HepG2 (cell line): ENCODE data around the gene ATP8B4. TPM values are rescaled to one million over a fixed set of nuclear protein-coding genes. Genes with fewer than 3 reads are reported as not detected.

ENCODE experiments used
- ARID4A ChIP-seq: sonication (generic); formaldehyde crosslinking; IDR thresholded peaks from 2 replicates; pipeline ENCODE4 v1.5.0; 2020; ENCODE audit warnings: mild to moderate bottlenecking, missing genetic modification reagents, borderline replicate concordance
- GATA4 ChIP-seq: sonication (generic); IDR thresholded peaks from 2 replicates; pipeline ENCODE4 v1.6.1; 2016; ENCODE audit warnings: antibody characterized with exemption, low read depth, borderline replicate concordance
- NFIB ChIP-seq: sonication (generic); formaldehyde crosslinking; IDR thresholded peaks from 2 replicates; pipeline ENCODE4 v1.9.0; 2021; ENCODE audit warnings: missing genetic modification reagents, mild to moderate bottlenecking, borderline replicate concordance
- ZBTB38 ChIP-seq: sonication (generic); formaldehyde crosslinking; IDR thresholded peaks from 2 replicates; pipeline ENCODE4 v1.5.1; 2020; ENCODE audit warnings: mild to moderate bottlenecking, missing genetic modification reagents
- ZNF558 ChIP-seq: sonication (generic); formaldehyde crosslinking; IDR thresholded peaks from 2 replicates; pipeline ENCODE4 v1.9.0; 2022; ENCODE audit warnings: mild to moderate bottlenecking, missing genetic modification reagents, borderline replicate concordance
- ZNF605 ChIP-seq: sonication (generic); formaldehyde crosslinking; IDR thresholded peaks from 2 replicates; pipeline ENCODE4 v1.8.0; 2022; ENCODE audit warnings: mild to moderate bottlenecking, missing genetic modification reagents
- ZNF724P ChIP-seq: sonication (generic); formaldehyde crosslinking; IDR thresholded peaks from 2 replicates; pipeline ENCODE4 v1.8.0; 2022; ENCODE audit warnings: missing genetic modification reagents, borderline replicate concordance
- ZUFSP ChIP-seq: sonication (generic); formaldehyde crosslinking; IDR thresholded peaks from 2 replicates; pipeline ENCODE4 v1.9.0; 2021; ENCODE audit warnings: missing genetic modification reagents, mild to moderate bottlenecking, borderline replicate concordance
- polyA plus RNA-seq, 8 experiments: library from polyadenylated mRNA; depleted of rRNA in 3 of 8; stranded (reverse) in 7 of 8; unstranded in 1 of 8; fragments of >200 nt; fragmentation: Illumina TruSeq in 4 of 8; extraction: Trizol in 4 of 8; gene quantifications; 2 replicates each; pipeline versions ENCODE4 v1.2.1 to v1.2.3, GENCODE V29; 2011 to 2016; ENCODE audit warnings: low read depth in 4 of 8, missing spikeins in 1 of 8, mixed read lengths in 1 of 8; ENCODE audit not compliant: insufficient read depth in 1 of 8
- total RNA-seq, 5 experiments: library from RNA; depleted of rRNA; stranded (reverse); fragments of >200 nt; fragmentation: Illumina TruSeq; extraction: Trizol; gene quantifications; 2 replicates each; pipeline ENCODE4 v1.2.3, GENCODE V29; 2016; ENCODE audit warnings: low read depth in 1 of 5
- TF ChIP-seq, protein P1 (sequence below): sonication (generic); formaldehyde crosslinking; IDR thresholded peaks from 2 replicates; pipeline ENCODE4 v1.5.1; 2020; ENCODE audit warnings: mild to moderate bottlenecking, missing genetic modification reagents, borderline replicate concordance

The ATP8B4 gene
- total and polyA plus RNA-seq, 2 of the 13 experiments (the other 11 are each of a cell fraction or from before 2014, with no cell fraction given), result 0.24 to 0.69 TPM

DNA sequence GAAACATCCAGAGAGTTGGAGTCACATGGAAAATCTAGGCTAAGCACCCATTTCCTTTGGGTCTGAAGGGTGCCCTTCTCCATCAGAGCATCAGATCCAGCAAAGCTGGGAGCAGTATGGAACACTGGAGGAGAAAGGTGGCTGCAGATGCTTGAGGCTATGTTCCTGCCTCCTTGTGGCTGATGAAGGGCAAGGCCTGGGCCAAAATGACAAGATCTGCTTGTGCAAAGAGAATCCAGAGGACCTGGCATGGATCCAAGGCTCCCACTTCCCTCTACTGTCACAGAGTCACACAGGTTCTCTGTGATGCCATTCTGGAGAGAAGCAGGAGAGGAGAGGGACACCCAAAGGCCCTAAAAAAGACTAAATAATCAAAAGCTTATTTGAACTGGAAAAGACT, 9.2 kb upstream of the ATP8B4 start (continued):
- TF ChIP-seq, protein P1, sequence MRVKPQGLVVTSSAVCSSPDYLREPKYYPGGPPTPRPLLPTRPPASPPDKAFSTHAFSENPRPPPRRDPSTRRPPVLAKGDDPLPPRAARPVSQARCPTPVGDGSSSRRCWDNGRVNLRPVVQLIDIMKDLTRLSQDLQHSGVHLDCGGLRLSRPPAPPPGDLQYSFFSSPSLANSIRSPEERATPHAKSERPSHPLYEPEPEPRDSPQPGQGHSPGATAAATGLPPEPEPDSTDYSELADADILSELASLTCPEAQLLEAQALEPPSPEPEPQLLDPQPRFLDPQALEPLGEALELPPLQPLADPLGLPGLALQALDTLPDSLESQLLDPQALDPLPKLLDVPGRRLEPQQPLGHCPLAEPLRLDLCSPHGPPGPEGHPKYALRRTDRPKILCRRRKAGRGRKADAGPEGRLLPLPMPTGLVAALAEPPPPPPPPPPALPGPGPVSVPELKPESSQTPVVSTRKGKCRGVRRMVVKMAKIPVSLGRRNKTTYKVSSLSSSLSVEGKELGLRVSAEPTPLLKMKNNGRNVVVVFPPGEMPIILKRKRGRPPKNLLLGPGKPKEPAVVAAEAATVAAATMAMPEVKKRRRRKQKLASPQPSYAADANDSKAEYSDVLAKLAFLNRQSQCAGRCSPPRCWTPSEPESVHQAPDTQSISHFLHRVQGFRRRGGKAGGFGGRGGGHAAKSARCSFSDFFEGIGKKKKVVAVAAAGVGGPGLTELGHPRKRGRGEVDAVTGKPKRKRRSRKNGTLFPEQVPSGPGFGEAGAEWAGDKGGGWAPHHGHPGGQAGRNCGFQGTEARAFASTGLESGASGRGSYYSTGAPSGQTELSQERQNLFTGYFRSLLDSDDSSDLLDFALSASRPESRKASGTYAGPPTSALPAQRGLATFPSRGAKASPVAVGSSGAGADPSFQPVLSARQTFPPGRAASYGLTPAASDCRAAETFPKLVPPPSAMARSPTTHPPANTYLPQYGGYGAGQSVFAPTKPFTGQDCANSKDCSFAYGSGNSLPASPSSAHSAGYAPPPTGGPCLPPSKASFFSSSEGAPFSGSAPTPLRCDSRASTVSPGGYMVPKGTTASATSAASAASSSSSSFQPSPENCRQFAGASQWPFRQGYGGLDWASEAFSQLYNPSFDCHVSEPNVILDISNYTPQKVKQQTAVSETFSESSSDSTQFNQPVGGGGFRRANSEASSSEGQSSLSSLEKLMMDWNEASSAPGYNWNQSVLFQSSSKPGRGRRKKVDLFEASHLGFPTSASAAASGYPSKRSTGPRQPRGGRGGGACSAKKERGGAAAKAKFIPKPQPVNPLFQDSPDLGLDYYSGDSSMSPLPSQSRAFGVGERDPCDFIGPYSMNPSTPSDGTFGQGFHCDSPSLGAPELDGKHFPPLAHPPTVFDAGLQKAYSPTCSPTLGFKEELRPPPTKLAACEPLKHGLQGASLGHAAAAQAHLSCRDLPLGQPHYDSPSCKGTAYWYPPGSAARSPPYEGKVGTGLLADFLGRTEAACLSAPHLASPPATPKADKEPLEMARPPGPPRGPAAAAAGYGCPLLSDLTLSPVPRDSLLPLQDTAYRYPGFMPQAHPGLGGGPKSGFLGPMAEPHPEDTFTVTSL, result no peak
- no peak for TF ChIP-seq ZUFSP
- no peak for TF ChIP-seq GATA4
- TF ChIP-seq ZNF558, result no peak
- TF ChIP-seq ZNF724P (CRISPR knock-in tag), result no peak
- no peak for TF ChIP-seq ZNF605 (CRISPR knock-in tag)
- TF ChIP-seq ARID4A (CRISPR knock-in tag), result no peak
- TF ChIP-seq ZBTB38, result no peak
- no peak for TF ChIP-seq NFIB (CRISPR knock-in tag)
